ENCODE results near the gene PLA2G4F. TPM values are rescaled to one million over a fixed set of nuclear protein-coding genes. Genes with fewer than 3 reads are reported as not detected.

Gene PLA2G4F
- total RNA-seq, 1 experiment from 2014 or later: not detected

- Mint-ChIP-seq H3K9me3 (peaks cover 9 to 10% of the 10 kb centered on the region in 2 experiments), H3K4me3 (no peak overlapping the region), H3K27ac (no peak overlapping the region), H3K36me3 (ENCODE audit: insufficient read depth in 1 of 3, low read depth in 3 of 3) (peaks cover 0 to 5% (median 0%) of the 10 kb centered on the region in 3 experiments; a peak in 3 of 7 replicates), H3K27me3 (ENCODE audit: low read depth) (no peaks in the 10 kb centered on the region; the same call in none of the 2 replicates), H3K4me1 (peaks cover 12 to 13% of the 10 kb centered on the region in 2 experiments)
- Histone ChIP-seq H4K91ac (ENCODE audit: insufficient read length, low read depth, low read length) (no peak overlapping the region), H2AK5ac (ENCODE audit: insufficient read length, low read length) (no peak overlapping the region), H3K27ac (ENCODE audit: insufficient read length, low read depth, low read length) (no peak overlapping the region), H3K18ac (ENCODE audit: insufficient read length, low read depth, low read length) (no peak overlapping the region), H3K4me1 (ENCODE audit: insufficient read depth, low read length) (no peaks in the 10 kb centered on the region), H3K56ac (ENCODE audit: insufficient read length, low read depth, low read length) (no peak overlapping the region), H2BK5ac (ENCODE audit: insufficient read length, low read length) (no peak overlapping the region), H2AFZ (ENCODE audit: low read length) (no peak overlapping the region), H3K4ac (ENCODE audit: low read depth, low read length) (no peak overlapping the region), H3K23me2 (ENCODE audit: insufficient read length, low read depth, low read length, poor library complexity, severe bottlenecking) (no peaks in the 10 kb centered on the region), H3K14ac (ENCODE audit: insufficient read depth, low read length) (no peak overlapping the region), H3K9ac (ENCODE audit: extremely low read depth, insufficient read length, low read length) (no peak overlapping the region), H3K23ac (ENCODE audit: insufficient read length, low read depth, low read length) (no peak overlapping the region), H3K27me3 (ENCODE audit: insufficient read depth, low read length) (no peaks in the 10 kb centered on the region), H2BK20ac (ENCODE audit: low read depth, low read length, poor library complexity, severe bottlenecking) (no peak overlapping the region), H4K5ac (ENCODE audit: insufficient read length, low read depth, low read length) (no peak overlapping the region), H3K79me2 (ENCODE audit: insufficient read depth, low read length) (no peaks in the 10 kb centered on the region), H3T11ph (ENCODE audit: low read length) (no peak overlapping the region), H2BK120ac (ENCODE audit: low read depth, low read length, poor library complexity, severe bottlenecking) (no peak overlapping the region), H4K8ac (replicated peaks; ENCODE audit: insufficient read length, low read depth, low read length) (no peak overlapping the region), H3K9me3 (ENCODE audit: control insufficient read depth, low read depth, low read length) (no peaks in the 10 kb centered on the region), H2BK15ac (ENCODE audit: low read depth, low read length) (no peak overlapping the region), H2BK12ac (ENCODE audit: insufficient read length, low read depth, low read length) (no peak overlapping the region), H4K20me1 (ENCODE audit: control insufficient read depth, insufficient read depth, insufficient read length) (no peaks in the 10 kb centered on the region), H3K4me2 (ENCODE audit: insufficient read depth, insufficient read length, low read length) (no peak overlapping the region), H3K79me1 (ENCODE audit: insufficient read depth, low read depth, low read length, poor library complexity, severe bottlenecking) (no peaks in the 10 kb centered on the region)
- TF ChIP-seq CTCF (conservative IDR thresholded peaks at IDR 0.05): no peak
- WGBS (ENCODE audit: extremely low coverage, insufficient read length, low lambda C conversion rate): no CpG with 5 or more reads among the region's 1 CpG
- no peak for DNase-seq
Observed at GRCh38 chr15:42120285-42120684, 36.2 kb downstream of the PLA2G4F start.
